Stimulated activated CD4-positive, alpha-beta T cell treated with anti-CD3 and anti-CD28 coated beads, Interleukin-12 subunit alpha, Interleukin-12 subunit beta, amount 100 ng/mL, for 4 hours (primary cell): Measurements from ENCODE around the gene MPP2.
A peak's percentile ranks its signal among the peaks of the same experiment; 100 is the strongest.
"Not testable (repeated sequence)": the region's sequence is repeated elsewhere in the genome, so short reads cannot be mapped to it uniquely, and the experiment has no call there.

ENCODE experiments used
- DNase-seq: peaks from one replicate; pipeline ENCODE4 v3.0.0-alpha.2; 2020

Gene MPP2, protein sequence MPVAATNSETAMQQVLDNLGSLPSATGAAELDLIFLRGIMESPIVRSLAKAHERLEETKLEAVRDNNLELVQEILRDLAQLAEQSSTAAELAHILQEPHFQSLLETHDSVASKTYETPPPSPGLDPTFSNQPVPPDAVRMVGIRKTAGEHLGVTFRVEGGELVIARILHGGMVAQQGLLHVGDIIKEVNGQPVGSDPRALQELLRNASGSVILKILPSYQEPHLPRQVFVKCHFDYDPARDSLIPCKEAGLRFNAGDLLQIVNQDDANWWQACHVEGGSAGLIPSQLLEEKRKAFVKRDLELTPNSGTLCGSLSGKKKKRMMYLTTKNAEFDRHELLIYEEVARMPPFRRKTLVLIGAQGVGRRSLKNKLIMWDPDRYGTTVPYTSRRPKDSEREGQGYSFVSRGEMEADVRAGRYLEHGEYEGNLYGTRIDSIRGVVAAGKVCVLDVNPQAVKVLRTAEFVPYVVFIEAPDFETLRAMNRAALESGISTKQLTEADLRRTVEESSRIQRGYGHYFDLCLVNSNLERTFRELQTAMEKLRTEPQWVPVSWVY

DNA sequence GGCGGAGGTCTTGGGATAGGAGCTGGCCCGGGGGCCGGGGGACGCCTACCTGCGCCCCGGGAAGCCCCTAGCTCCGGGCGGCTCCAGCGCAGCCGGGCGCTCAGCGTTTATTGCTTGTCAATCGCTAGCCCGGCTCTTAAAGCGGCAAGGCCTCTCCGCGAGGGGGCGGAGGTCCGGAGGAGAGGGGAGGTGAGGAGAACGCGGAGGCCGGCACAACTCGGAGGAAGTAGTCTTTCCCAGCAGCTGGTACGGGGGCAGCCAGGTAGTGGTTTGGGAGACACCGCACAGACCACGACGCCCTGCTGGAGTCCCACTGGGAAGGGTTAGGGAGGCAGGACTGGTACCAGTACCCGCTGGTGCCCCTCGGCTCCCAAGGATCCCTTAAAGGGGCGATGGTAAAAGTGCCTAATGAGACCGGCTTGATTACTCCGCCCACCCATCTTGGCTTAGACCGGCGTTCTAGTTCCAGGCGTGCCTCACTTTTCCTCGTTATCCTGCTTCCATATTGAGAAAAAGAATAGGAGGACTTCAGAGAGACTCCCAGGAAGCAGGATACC lies at the start of gene MPP2:
Gene MPP2 (minus strand): TSS at position 112 of the 557 bp plus-strand sequence. CDS start 3,076 bp downstream, outside the sequence.
- DNase-seq, result peak; percentile 50

DNA sequence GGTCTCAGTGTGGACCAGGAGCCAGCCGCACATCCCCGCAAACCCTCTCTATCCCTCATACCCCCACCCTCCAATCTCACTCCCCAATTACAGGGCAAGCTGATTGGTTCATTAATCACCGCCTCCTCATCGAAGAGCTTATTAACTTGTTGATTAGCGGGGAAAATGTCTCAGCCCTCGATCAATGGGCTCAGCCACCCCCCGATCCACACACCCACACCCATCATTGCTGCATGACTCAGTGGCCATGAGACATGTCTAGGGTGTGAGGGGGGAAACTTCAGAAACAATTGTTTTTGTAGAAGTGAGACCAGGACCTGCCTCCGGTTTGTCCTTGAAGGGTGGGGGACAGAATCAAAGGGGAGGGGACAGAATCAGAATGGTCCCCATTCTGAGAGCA lies 48.9 kb upstream of the MPP2 start:
- DNase-seq, result no peak

DNA sequence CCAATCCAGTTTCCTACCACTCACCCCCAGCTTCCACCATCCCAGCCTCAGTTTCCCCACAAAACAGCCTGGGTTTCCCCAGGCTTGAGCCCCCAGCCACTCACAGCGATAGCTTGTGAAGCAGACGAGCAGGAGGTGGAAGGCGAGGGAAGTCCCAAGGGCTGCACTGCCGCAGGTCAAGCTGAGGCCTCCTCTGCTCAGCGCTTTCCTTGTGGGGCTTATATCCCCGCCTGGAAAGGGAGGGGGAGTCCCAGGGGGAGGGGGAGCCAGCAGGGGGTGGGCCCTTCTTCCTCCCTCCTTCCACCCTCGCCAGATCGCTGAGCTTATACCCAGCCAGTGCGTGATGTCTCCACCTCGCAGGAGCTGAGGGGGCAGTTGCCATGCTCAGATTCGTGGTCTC lies 46.4 kb upstream of the MPP2 start, which contains the start of gene PYY:
Gene PYY (minus strand): TSS at position 195 of the 400 bp plus-strand sequence. CDS start 457 bp downstream, outside the sequence.
- no peak for DNase-seq

DNA sequence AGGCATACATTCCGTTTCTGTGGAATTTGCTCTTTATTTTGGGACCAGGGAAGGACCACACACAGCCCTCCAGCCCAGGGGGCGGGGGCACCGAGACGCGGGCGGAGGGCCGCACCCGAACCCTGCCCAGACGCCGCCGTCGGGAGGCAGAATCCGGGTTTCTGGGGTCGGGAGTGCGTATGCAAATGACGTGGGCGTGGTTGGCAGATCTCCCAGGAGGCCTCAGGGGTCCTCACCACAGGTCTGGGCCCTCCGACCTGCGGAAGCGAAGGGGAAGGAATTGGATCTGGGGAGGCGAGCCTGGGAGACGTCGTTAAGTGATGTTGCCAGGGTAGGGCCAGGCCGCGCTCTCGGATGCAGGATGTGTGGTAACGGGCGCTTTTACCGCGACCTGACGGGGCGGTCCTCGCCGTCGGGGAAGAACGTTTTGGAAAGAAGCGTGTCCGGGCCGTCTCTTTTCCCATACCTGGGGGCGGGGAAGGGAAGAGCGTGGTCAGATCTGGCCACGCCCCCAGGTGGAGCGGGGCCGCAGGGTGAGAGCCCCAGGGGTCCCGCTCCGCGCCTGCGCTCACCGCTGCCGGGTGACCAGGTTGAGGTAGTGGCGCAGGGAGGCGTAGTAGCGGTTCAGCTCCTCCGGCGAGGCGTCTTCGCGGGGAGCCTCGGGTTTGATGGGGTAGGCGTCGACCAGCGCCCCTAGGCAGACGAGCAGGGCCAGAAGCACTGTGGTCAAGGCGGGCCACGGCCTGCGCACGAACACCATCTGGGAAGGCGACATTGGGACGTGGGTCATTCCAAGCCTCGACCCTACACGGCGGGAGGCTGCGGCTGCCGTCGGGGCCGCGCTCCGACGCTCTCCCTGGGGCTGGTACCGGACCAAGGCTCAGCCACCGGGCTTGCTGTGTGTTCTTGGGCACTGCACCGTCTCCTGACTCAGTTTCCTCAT lies 45.7 kb upstream of the MPP2 start:
- DNase-seq, result no peak

DNA sequence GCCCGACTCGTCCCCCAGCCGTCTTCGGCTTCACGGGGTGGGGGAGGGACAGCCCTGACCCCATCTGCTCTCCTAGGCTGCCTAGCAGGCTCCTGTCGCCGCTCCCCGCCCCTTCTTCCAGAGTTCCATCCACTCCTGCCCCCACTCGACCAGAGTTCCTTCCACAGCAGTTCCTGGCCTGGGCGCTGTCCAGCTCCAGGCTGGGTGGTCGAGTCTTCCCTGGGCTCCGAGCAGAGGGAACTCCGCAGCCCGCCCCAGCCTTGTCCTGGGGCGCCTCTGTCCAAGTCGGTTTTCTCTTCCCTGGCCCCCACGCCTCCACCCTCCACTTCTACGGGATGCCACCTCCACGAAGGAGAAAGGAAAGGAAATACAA lies 45.0 kb upstream of the MPP2 start:
- no peak for DNase-seq

DNA sequence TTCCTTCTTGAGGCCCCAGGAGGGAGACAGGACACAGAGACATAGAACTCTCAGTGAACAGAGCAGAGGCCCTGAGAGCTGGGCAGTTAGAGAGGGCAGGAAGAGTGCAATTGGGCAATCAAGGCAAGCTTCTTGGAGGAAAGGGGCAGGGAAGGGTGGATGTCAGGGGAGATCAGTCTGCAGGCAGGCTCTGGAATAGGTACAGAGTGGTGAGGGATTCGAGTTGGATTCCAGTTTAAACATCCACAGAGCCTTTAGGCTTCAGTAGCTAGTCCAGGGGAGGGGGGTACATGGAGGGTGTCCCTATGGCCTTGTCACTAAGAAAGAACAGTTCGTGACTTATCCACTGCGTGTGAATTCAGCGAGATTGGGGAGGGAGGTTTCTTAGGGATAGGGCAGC lies 44.4 kb upstream of the MPP2 start:
- no peak for DNase-seq

DNA sequence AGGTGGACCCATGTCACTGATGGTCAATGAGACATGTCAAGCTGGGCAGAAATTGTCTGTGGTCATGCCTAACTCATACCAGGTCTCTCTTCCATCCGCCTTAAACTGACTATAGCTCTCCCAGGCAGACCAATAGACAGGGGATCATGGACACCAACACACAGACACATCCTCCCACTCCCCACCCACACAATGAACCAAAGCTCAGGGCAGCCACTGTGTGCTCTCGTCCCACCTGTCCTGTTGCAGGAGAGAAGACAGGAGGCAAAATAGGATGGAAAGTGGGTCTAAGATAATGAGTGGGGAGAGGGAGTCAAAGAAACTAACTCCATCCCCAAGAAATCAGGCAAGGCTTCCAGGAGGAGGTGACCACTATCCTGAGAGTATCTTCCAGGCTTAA lies 43.2 kb upstream of the MPP2 start:
- DNase-seq, result no peak

DNA sequence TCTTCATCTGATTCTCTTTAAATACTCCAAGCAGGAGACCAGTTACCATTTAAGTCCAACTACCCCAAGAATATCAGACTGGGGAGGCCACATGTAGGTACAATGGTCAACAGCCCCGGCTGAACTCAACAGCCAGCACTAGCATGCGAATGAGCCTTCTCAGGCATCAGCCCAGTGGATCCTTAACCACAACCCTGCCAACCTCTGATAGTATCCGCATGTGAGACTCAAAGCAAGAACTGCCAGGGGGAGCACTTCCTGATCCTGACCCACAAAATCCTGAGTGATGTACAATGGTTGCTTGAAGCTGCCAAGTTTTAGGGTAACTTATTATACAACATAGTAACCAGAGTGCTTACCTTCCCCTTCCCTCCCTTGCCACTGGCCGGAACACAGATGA lies 42.4 kb upstream of the MPP2 start:
- DNase-seq, result no peak

DNA sequence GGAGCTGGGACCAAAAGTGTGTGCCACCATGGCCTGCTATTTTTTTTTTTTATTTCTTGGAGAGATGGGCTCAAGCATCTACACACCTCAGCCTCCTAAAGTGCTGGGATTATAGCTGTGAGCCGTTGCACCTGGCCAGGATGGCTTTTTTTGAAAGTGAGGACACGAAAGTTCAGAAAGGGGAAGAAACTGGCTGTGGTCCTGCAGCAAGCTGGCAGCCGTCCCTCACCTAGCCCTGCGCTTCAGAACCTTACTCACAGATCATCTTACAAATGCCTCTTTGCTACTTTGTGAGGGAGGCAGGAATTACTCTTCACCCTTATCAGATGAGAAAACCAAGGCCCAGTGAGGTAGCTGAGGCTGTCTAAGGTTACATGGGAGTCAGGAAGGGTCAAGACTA lies 39.4 kb upstream of the MPP2 start:
- DNase-seq, result no peak

DNA sequence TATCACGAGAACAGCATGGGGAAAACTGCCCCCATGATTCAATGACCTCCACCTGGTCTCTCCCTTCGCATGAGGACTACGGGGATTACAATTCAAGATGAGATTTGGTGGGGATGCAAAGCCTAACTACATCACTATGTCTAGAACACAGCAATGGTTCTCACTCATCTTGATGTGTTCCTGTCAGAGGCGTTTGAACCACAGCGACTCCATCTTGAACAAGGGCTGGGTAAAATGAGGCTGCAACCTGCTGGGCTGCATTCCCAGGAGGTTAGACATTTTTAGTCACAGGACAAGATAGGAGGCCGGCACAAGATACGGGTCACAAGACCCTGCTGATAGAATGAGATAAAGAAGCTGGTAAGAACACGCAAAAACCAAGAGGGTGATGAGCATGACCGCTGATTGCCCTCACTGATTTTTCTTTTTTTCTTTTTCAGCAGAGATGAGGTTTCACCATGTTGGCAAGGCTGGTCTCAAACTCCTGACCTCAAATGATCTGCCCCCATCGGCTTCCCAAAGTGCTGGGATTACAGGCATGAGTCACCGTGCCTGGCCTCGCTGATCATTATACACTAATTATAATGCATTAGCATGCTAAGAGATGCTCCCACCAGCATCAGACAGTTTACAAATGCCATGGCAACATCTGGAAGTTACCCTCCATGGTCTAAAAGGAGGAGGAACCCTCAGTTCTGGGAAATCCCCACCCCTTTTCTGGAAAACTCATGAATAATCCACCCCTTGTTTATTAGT lies 37.9 kb upstream of the MPP2 start:
- DNase-seq, result no peak

DNA sequence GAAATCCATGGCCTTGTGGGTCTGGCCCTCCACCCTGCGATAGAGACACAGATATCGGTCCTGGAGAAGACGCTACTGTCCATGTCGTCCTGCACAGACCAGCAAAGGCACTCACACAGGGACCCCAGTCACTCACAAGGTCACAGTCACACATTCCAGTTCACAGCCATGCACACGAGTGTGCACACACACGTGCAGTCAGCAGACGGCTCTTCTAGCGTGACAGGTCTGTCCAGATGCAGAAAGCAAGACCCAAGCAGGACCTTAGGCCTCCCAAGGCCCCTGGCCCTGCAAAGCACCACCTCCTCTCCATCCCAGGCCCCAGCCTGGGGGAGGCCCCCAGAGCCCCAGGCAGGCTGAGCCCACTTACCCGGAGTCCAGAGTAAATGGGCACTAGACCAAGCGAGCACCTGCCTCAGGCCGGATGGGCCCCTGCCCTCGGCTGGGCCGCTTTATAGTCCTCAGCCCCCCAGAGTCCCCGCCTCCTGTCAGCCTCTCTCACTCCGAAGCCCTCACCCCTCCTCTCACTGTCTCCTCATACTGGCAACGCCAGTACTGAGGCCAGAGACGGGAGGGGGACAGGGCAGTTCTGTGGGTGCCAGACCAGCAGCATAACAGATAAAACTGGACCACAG lies 34.8 kb upstream of the MPP2 start, which contains the start of gene PPY:
Gene PPY (minus strand): TSS at position 426 of the 635 bp plus-strand sequence. CDS start 822 bp downstream, outside the sequence.
- no peak for DNase-seq

DNA sequence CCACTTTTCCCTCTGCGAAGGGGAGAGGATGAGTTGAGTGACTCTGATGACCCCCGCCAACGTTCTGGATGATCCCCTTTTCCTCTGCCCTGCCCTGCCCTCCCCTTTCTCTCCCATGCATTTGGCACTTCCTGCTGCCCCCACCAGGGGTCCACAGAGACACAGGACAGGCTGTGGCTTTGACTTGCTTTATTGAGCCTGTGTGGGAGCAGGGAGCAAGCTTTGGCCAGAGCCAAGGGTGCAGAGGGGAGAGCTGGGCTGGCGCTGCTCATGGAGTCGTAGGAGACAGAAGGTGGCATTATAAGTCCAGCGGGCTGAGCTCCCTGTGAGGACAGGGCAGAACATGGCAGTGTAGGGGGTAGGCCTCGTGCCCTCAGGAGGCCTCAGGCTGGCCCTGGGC lies 33.3 kb upstream of the MPP2 start:
- no peak for DNase-seq

DNA sequence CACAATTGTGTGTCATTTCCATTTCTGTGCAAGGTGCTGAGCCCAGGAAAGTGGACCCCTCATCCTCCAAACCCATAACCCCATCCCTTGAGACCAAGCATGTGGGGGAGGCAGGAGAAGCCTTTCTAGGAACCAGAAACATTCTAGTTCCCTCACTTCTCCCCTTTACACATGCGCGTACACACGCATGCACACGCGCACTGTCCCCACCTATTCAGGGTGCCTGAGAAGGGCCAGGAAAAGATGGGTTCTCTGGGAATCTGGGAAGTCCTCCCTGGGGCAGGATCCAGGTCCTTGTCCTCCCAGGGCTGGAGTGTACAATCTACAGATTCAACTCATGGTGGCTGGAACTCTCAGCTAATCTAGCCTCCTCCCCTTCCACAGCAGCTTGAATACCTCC lies 32.5 kb upstream of the MPP2 start:
- DNase-seq, result no peak

DNA sequence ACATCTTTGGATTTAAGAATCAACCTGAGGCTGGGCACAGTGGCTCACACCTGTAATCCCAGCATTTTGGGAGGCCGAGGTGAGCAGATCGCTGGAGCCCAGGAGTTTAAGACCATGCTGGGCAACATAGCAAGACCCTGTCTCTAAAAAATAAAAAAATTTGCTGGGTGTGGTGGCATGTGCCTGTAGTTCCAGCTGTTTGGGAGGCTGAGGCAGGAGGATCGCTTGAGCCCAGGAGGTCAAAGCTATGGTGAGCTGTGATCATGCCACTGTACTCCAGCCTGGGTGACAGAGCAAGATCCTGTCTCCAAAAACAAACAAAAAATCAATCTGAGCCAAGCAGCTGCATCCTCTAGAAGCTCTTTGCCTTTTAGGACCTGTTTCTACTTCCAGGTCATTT lies 32.1 kb upstream of the MPP2 start:
- DNase-seq, result not testable (repeated sequence)

DNA sequence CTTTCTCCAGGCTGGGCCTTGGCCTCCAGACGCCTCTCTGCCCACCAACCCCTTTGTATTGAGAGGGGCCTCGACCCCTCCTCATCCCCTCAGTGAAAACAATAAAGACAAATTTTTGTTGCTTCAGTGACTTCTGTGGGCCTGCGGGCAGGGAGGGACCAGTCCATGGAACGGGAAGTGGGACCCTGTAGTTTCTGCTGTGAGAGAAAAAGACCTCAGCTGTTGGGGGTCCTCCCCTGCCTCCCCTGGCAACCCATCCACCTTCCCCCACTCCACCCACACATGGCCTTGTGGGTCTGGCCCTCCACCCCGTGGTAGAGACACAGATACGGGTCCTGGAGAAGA lies 31.5 kb upstream of the MPP2 start:
- DNase-seq, result no peak

DNA sequence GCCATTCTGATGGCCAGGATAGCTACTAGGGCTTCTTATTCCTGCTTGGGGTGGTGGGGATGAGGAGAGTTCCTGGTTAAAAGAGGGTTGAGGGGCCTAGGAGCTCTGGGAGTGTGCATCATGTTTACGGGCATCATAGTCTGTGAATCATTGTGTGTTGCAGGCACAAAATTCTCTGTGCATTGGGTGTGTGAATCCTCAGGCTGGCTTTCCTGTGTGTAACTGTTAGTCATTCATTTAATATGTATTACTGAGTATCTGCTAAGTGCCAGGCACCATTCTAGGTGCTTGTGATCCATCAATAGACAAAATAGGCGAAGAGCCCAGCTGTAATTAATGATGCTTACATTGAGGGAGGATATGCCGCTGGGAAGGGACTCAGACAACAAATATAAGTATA lies 29.1 kb upstream of the MPP2 start:
- DNase-seq, result no peak

DNA sequence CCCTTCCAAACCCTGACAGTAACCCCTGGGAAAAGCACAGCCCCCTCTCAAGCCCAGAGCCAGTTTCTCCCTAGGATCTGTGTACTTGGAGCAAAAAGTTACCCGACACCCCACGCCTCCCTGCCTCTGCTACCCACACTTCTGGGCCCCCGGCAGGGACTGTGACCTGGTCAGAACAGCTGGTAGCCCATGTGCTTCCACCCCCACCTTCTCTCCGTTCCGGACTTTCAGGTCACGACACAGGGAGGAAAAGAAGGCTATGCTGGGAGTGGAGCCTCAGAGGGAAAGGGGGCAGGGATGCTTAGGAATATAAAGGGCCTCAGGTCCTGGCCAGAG lies 28.6 kb upstream of the MPP2 start:
- DNase-seq, result no peak

DNA sequence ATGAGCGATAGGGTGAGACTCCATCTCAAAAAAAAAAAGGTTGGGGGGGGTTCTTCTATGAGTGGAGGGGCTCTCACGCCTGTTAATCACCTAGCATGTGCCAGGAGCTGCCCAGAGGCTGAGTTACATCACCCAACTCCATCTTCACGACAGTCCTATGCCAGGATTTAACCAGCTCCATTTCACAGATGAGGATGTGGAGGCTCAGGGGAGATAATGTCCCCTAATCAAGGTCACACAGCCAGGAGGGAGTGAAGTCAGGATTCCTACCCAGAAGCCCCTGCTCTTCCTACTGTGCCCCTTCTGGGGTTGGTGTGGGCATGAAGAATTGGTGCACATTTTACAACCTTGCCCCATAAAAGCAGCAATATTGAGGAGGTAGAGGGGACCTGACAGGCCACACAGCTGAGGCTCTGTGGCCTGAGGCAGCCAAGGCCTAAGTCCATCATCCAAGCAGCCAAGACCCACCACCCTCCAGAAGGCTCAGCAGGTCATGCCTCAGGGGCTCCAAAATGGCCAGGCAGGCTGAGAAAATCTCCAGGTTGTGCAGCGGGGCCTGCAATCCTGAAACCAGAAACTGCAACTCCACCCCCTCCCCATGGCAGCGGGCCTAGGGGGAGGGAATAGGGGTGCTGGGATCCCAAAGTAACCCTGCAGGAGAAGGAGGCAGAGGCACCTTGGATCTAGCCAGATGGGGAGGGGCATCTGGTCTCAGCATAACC lies 28.0 kb upstream of the MPP2 start:
- DNase-seq, result no peak

DNA sequence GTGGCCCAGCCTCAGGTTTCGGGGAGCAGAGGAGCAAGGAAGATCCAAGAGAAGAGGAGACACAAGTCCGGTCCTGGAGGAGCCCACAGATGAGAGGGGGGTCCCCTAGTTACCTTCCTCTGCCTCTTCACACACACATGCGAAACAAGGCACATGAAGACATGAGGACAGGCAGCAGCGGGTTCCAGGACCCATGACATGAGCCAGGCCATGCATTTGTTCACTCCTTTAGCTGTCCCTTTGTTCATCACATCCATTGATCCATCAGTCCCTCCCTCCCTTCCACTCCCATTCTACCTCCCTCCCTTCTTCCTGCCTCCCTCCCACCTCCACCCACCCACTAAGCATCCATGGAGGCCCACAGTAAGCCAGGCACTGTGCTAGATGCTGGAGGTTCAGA lies 25.6 kb upstream of the MPP2 start:
- no peak for DNase-seq

DNA sequence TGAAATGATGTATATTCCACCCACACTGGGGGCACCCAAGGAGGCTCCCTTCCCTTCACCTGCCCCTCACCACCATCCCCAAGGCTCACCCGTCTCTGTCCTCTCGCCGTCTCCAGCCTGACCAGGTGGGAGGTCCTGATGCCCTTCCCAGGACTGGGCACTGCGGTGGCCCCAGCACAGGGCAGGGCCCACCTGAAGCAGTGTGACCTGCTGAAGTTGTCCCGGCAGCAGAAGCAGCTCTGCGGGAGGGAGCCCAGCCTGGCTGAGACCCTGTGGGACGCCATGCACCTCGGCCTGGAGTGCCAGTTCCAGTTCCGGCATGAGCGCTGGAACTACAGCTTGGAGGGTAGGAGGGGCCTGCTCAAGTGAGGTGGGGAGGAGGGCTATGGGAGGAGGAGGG lies 25.0 kb upstream of the MPP2 start:
- DNase-seq, result no peak

DNA sequence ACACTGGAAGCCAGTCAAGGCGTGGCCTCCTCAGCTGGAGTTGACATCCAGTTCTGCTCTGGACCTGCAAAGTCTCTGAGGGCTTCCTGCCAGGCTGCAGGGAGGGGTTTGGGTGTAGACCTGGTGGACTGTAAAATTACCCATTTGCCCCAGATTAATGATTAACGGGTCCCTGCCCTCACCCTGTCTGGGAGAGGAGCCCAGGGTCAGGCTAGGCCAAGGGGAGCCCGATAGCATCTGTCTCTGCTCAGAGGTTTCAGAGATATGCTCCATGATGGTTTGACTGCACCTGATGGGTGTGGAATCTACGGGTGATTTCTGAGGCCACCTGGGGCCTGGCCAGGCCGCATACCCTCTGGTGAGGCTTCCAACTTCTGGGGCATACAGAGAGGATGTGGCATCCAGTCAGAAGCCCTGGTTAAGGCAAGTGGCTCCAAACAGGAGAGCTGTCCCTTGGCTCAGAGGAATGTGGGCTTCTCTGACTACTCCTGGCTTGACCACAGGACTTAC lies 23.8 kb upstream of the MPP2 start:
- no peak for DNase-seq
